HepG2 (cell line): ENCODE measurements around the gene TAPBP. TPM values are rescaled to one million over a fixed set of nuclear protein-coding genes. Genes with fewer than 3 reads are reported as not detected.

Experiments
- ATAC-seq: fragments of 200-7000 bp; cut with Tn5 transposase; 3 replicates; pipeline ENCODE4 v1.9.1; 2020; ENCODE audit warnings: mild to moderate bottlenecking, moderate library complexity
- BruUV-seq: library from RNA; stranded (reverse); fragments of 400-500 nt; replicated peaks from 2 replicates; lab custom pipeline; 2021; lab: Mats Ljungman, UMichigan
- CTCF ChIA-PET: fragments of 300-600 bp; formaldehyde crosslinking; extraction: SDS; loops from one replicate; lab custom pipeline; 2021; ENCODE audit warnings: low total read pairs, inconsistent platforms, low intra/inter-chr PET ratio; lab: Yijun Ruan, JAX
- POLR2A ChIA-PET: fragments of 350-600 bp; sonication (Branson Sonifier 250); formaldehyde crosslinking; loops from one replicate; lab custom pipeline; 2020; ENCODE audit warnings: antibody characterized with exemption, inconsistent platforms; lab: Yijun Ruan, JAX
- DNase-seq: peaks from one replicate; pipeline ENCODE4 v3.0.0-alpha.2; 2015; ENCODE audit warnings: low spot score
- FAIRE-seq: peaks from 3 replicates; lab custom pipeline; 2011; peaks lifted over from hg19 to GRCh38; lab: Jason Lieb, UNC
- H2AFZ ChIP-seq: one replicate; pipeline ENCODE4 v1.6.1; 2011; ENCODE audit warnings: low read length, inconsistent platforms
- H3K27ac ChIP-seq: fragments of 300-600 bp; 3 replicates; pipeline ENCODE4 v1.8.0; 2011; ENCODE audit warnings: mixed run types, mild to moderate bottlenecking, mixed read lengths, low read length, inconsistent platforms; ENCODE audit not compliant: insufficient read depth; ENCODE audit errors: extremely low read length
- H3K27me3 ChIP-seq, 2 experiments: fragments of 200-600 bp in 1 of 2; 2 replicates in 1 of 2; 3 replicates in 1 of 2; pipeline versions ENCODE4 v1.6.0 to v1.8.0; 2011; ENCODE audit warnings: low read length in 2 of 2, mild to moderate bottlenecking in 2 of 2, moderate library complexity in 2 of 2, inconsistent platforms in 1 of 2; ENCODE audit not compliant: insufficient read depth in 2 of 2, control insufficient read depth in 1 of 2
- H3K36me3 ChIP-seq, 2 experiments: fragments of 200-600 bp in 1 of 2; replicated peaks in 1 of 2; 2 replicates in 1 of 2; 3 replicates in 1 of 2; pipeline versions ENCODE4 v1.5.1 to v1.8.0; 2011; ENCODE audit warnings: low read length in 2 of 2, inconsistent platforms in 1 of 2; ENCODE audit not compliant: insufficient read depth in 2 of 2, control insufficient read depth in 1 of 2
- H3K4me1 ChIP-seq: 2 replicates; pipeline ENCODE4 v1.5.1; 2012; ENCODE audit warnings: low read length, inconsistent platforms; ENCODE audit not compliant: insufficient read depth
- H3K4me2 ChIP-seq: 2 replicates; pipeline ENCODE4 v1.6.0; 2011; ENCODE audit warnings: low read depth, low read length, inconsistent platforms
- H3K4me3 ChIP-seq, 3 experiments: fragments of 200-600 bp in 1 of 3; sonication (generic), shearing (Covaris generic) in 1 of 3; replicated peaks in 1 of 3; 2 replicates each; pipeline ENCODE4 v1.5.1; 2011 to 2016; ENCODE audit warnings: low read length in 3 of 3, inconsistent platforms in 2 of 3, low read depth in 2 of 3, mild to moderate bottlenecking in 2 of 3, control low read depth in 1 of 3, mixed read lengths in 1 of 3; ENCODE audit not compliant: insufficient read depth in 1 of 3
- H3K79me2 ChIP-seq: one replicate; pipeline ENCODE4 v1.6.1; 2011; ENCODE audit warnings: low read length, inconsistent platforms; ENCODE audit not compliant: insufficient read depth
- H3K9ac ChIP-seq: 2 replicates; pipeline ENCODE4 v1.6.0; 2011; ENCODE audit warnings: mild to moderate bottlenecking, low read depth, low read length, inconsistent platforms; ENCODE audit not compliant: insufficient read depth
- H3K9me3 ChIP-seq: 2 replicates; pipeline ENCODE4 v1.5.1; 2012; ENCODE audit warnings: mild to moderate bottlenecking, low read length
- H4K20me1 ChIP-seq: 2 replicates; pipeline ENCODE4 v1.6.0; 2011; ENCODE audit warnings: inconsistent platforms, mild to moderate bottlenecking, low read length, moderate library complexity; ENCODE audit not compliant: insufficient read depth
- CBX2 ChIP-seq, 2 experiments: fragments of 200-600 bp in 1 of 2; sonication (generic); formaldehyde crosslinking in 1 of 2; IDR thresholded peaks; 2 replicates each; pipeline versions ENCODE4 v1.7.0 to v1.8.1; 2018 to 2022; ENCODE audit warnings: low read depth in 2 of 2, low read length in 1 of 2, mild to moderate bottlenecking in 1 of 2, missing genetic modification reagents in 1 of 2
- CSRNP2 ChIP-seq: sonication (generic); formaldehyde crosslinking; conservative IDR thresholded peaks from 2 replicates; pipeline ENCODE4 v1.8.0; 2022; ENCODE audit warnings: low read depth, missing genetic modification reagents
- ISL2 ChIP-seq: sonication (generic); formaldehyde crosslinking; IDR thresholded peaks from 2 replicates; pipeline ENCODE4 v1.5.0; 2020; ENCODE audit warnings: missing genetic modification reagents
- PRDM10 ChIP-seq: sonication (generic); formaldehyde crosslinking; IDR thresholded peaks from 2 replicates; pipeline ENCODE4 v1.4.0; 2020; ENCODE audit warnings: low read depth, missing genetic modification reagents
- PRDM15 ChIP-seq: sonication (generic); formaldehyde crosslinking; IDR thresholded peaks from 2 replicates; pipeline ENCODE4 v1.4.0; 2020; ENCODE audit warnings: missing genetic modification reagents
- SP1 ChIP-seq, 2 experiments: fragments of 450-650 bp in 1 of 2; sonication (generic) in 1 of 2; formaldehyde crosslinking in 1 of 2; IDR thresholded peaks; 2 replicates each; pipeline versions ENCODE4 v1.4.0 to v1.6.1; 2016 to 2020; ENCODE audit warnings: missing genetic modification reagents in 1 of 2
- THAP7 ChIP-seq: sonication (generic); formaldehyde crosslinking; IDR thresholded peaks from 2 replicates; pipeline ENCODE4 v1.8.1; 2023; ENCODE audit warnings: mild to moderate bottlenecking, missing genetic modification reagents
- ZBTB7A ChIP-seq: sonication (generic); formaldehyde crosslinking; IDR thresholded peaks from 2 replicates; pipeline ENCODE4 v1.8.0; 2022; ENCODE audit warnings: mild to moderate bottlenecking, missing genetic modification reagents
- ZNF737 ChIP-seq: sonication (generic); formaldehyde crosslinking; IDR thresholded peaks from 2 replicates; pipeline ENCODE4 v1.5.0; 2020; ENCODE audit warnings: missing genetic modification reagents, mild to moderate bottlenecking, borderline replicate concordance
- WGBS: methylation state at CpG from one replicate; pipeline ENCODE4 v1.1.6; 2017; ENCODE audit warnings: low lambda C conversion rate; 5-methylcytosine and 5-hydroxymethylcytosine counted together
- in situ Hi-C: cut with HindIII; loops from 2 replicates; pipeline ENCODE4 v1.10.0; 2017; ENCODE audit warnings: low pct_unique_long_range_greater_than_20kb; ENCODE audit not compliant: extremely low pct_ligation_motif_present
- intact Hi-C: fragments of 100-400 bp; cut with micrococcal nuclease; formaldehyde crosslinking; loops from one replicate; pipeline ENCODE4 v1.10.0; 2022; ENCODE audit not compliant: unreplicated experiment
- polyA plus RNA-seq, 8 experiments: library from polyadenylated mRNA; depleted of rRNA in 3 of 8; stranded (reverse) in 7 of 8; unstranded in 1 of 8; fragments of >200 nt; fragmentation: Illumina TruSeq in 4 of 8; extraction: Trizol in 4 of 8; gene quantifications; 2 replicates each; pipeline versions ENCODE4 v1.2.1 to v1.2.3, GENCODE V29; 2011 to 2016; ENCODE audit warnings: low read depth in 4 of 8, missing spikeins in 1 of 8, mixed read lengths in 1 of 8; ENCODE audit not compliant: insufficient read depth in 1 of 8
- total RNA-seq, 5 experiments: library from RNA; depleted of rRNA; stranded (reverse); fragments of >200 nt; fragmentation: Illumina TruSeq; extraction: Trizol; gene quantifications; 2 replicates each; pipeline ENCODE4 v1.2.3, GENCODE V29; 2016; ENCODE audit warnings: low read depth in 1 of 5

Gene TAPBP
- total and polyA plus RNA-seq, 2 of the 13 experiments (the other 11 are each of a cell fraction or from before 2014, with no cell fraction given): 27.4 to 32.3 TPM

- Histone ChIP-seq H3K9ac (peak within 1 kb of the TSS; percentile 92), H3K79me2 (peaks cover 27% of the 10 kb centered on the region), H4K20me1 (no peaks in the 10 kb centered on the region), H3K9me3 (no peaks in the 10 kb centered on the region), H3K36me3 (peaks cover 16 to 49% of the 10 kb centered on the region in 2 experiments), H2AFZ (peak within 1 kb of the TSS; percentile 97), H3K27me3 (no peaks in the 10 kb centered on the region; a peak in 1 of 5 replicates), H3K4me3 (peak within 1 kb of the TSS; percentile 73 to 96 (median 94)), H3K4me2 (peak within 1 kb of the TSS; percentile 99), H3K27ac (peak within 1 kb of the TSS; percentile 56), H3K4me1 (peaks cover 22% of the 10 kb centered on the region)
- ChIA-PET POLR2A (interaction anchor here (0.7 to 3.4 kb wide), 16 partner anchors 8 to 318 kb away, joined by 3 to 41 read pairs (median 8); partner anchors contain the start of genes B3GALT4, CUTA, HSD17B8 and PHF1), CTCF (interaction anchor here (1.2 kb wide), 1 partner anchor 9 kb away, joined by 3 read pairs; no protein-coding TSS in a partner anchor)
- BruUV-seq: no TSS peak
- intact Hi-C loops (loop anchor here (1.0 kb wide), 1 partner anchor 9 kb away; the partner anchor contains the start of gene RGL2), in situ Hi-C loops (loop anchor here (25.0 kb wide), 1 partner anchor 123 kb away; the partner anchor contains the start of genes CUTA, PHF1 and SYNGAP1)
- FAIRE-seq (peak; percentile 88), DNase-seq (peak; percentile 95), ATAC-seq (peak; percentile 97)
- 2% methylated on average over 32 of the region's 43 CpGs for WGBS
- TF ChIP-seq PRDM15 (peak; percentile 70; the same call in 1 of the 2 replicates), ISL2 (CRISPR knock-in tag) (peak; percentile 42; the same call in 1 of the 2 replicates), THAP7 (CRISPR knock-in tag) (peak; percentile 62; the same call in 1 of the 2 replicates), ZNF737 (CRISPR knock-in tag) (no peak), CBX2 (IDR thresholded peaks at IDR 0.05; ENCODE audit: low read depth, low read length) (no peak), CBX2 (CRISPR knock-in tag; IDR thresholded peaks at IDR 0.05; ENCODE audit: low read depth) (no peak), PRDM10 (CRISPR knock-in tag) (no peak), CSRNP2 (CRISPR knock-in tag) (no peak), SP1 (IDR thresholded peaks at IDR 0.05) (no peak), SP1 (CRISPR knock-in tag; IDR thresholded peaks at IDR 0.05) (peak; percentile 26; the same call in 1 of the 2 replicates), ZBTB7A (peak; percentile 71; the same call in 1 of the 2 replicates)
These were observed 24.7 kb downstream of the TAPBP start, which contains the start of the genes PFDN6 and WDR46 for GRCh38 chr6:33288921-33289783. Gene PFDN6 (plus strand): TSS chr6:33289601. CDS start chr6:33289857, 256 bp downstream. Gene WDR46 (minus strand): TSS chr6:33289239. CDS start chr6:33289170, 69 bp downstream.
